GM21515 (cell line): ENCODE measurements around the gene PIH1D2.
"Not testable (repeated sequence)": the region's sequence is repeated elsewhere in the genome, so short reads cannot be mapped to it uniquely, and the experiment has no call there.

ENCODE experiments used
- ATAC-seq: cut with Tn5 transposase; IDR thresholded peaks from one replicate; pipeline ENCODE4 v1.9.1; 2021; ENCODE audit not compliant: unreplicated experiment

The PIH1D2 gene

GRCh38 chr11:112073941-112074811, at the start of gene PIH1D2, which contains the start of gene NKAPD1:
PIH1D2 (minus strand) TSS chr11:112074017; CDS start chr11:112073174, 843 bp downstream.
NKAPD1 (plus strand) TSS chr11:112074299; CDS start chr11:112075575, 1,276 bp downstream.
- ATAC-seq, result peak; percentile 87

GRCh38 chr11:112123129-112123528, 49.3 kb upstream of the PIH1D2 start:
- ATAC-seq, result no peak

GRCh38 chr11:112121981-112122615, 48.3 kb upstream of the PIH1D2 start:
- no peak for ATAC-seq

GRCh38 chr11:112118176-112118575, 44.4 kb upstream of the PIH1D2 start:
- ATAC-seq, result no peak

- no peak for ATAC-seq
Observed at GRCh38 chr11:112115386-112115785, 41.6 kb upstream of the PIH1D2 start.

- no peak for ATAC-seq
Observed at GRCh38 chr11:112114460-112114859, 40.6 kb upstream of the PIH1D2 start.

GRCh38 chr11:112113539-112114457, 40.0 kb upstream of the PIH1D2 start:
- no peak for ATAC-seq

- ATAC-seq, result no peak
Observed at GRCh38 chr11:112106070-112106469, 32.3 kb upstream of the PIH1D2 start.

GRCh38 chr11:112103446-112103845, 29.6 kb upstream of the PIH1D2 start:
- ATAC-seq, result no peak

GRCh38 chr11:112100462-112100861, 26.6 kb upstream of the PIH1D2 start:
- no peak for ATAC-seq

- ATAC-seq, result no peak
Observed at GRCh38 chr11:112097734-112098528, 24.1 kb upstream of the PIH1D2 start.

- ATAC-seq, result no peak
Observed at GRCh38 chr11:112096194-112096593, 22.4 kb upstream of the PIH1D2 start.

GRCh38 chr11:112095302-112095701, 21.5 kb upstream of the PIH1D2 start:
- ATAC-seq, result not testable (repeated sequence)

- ATAC-seq, result no peak
Observed at GRCh38 chr11:112087212-112087611, 13.4 kb upstream of the PIH1D2 start.

- peak; percentile 89 for ATAC-seq
Observed at GRCh38 chr11:112086422-112087191, 12.8 kb upstream of the PIH1D2 start, which contains the start of the genes SDHD and TIMM8B. SDHD (plus strand) TSS chr11:112086873; CDS start chr11:112086908, 35 bp downstream. TIMM8B (minus strand) TSS chr11:112086756; CDS start chr11:112086723, 33 bp downstream.

GRCh38 chr11:112085822-112086421, 12.1 kb upstream of the PIH1D2 start:
- peak; percentile 31 for ATAC-seq

- ATAC-seq, result no peak
Observed at GRCh38 chr11:112082729-112083128, 8.9 kb upstream of the PIH1D2 start.

- ATAC-seq, result no peak
Observed at GRCh38 chr11:112062923-112063322, 10.9 kb downstream of the PIH1D2 start.

GRCh38 chr11:112058103-112058502, 15.7 kb downstream of the PIH1D2 start:
- ATAC-seq, result no peak
